Endothelial cell of umbilical vein (primary cell): ENCODE results near the gene MDFIC. TPM values are rescaled to one million over a fixed set of nuclear protein-coding genes. Genes with fewer than 3 reads are reported as not detected.

Source experiments
- BruUV-seq: library from RNA; stranded (reverse); fragments of 400-500 nt; replicated peaks from 2 replicates; lab custom pipeline; 2021; lab: Mats Ljungman, UMichigan
- CTCF ChIA-PET: fragments of 300-600, 350-600 bp; sonication (Branson Sonifier 250); formaldehyde crosslinking; loops from one replicate; lab custom pipeline; 2021; ENCODE audit warnings: antibody characterized with exemption, inconsistent platforms; lab: Charles Lee
- POLR2A ChIA-PET: fragments of 300-600, 350-600 bp; sonication (Branson Sonifier 250); formaldehyde crosslinking; loops from one replicate; lab custom pipeline; 2021; ENCODE audit warnings: antibody characterized with exemption, inconsistent platforms; lab: Charles Lee
- DNase-seq: peaks from one replicate; pipeline ENCODE4 v3.0.0-alpha.2; 2011; ENCODE audit warnings: low read depth, low spot score
- FAIRE-seq: peaks from 2 replicates; lab custom pipeline; 2011; peaks lifted over from hg19 to GRCh38; lab: Jason Lieb, UNC
- H2AFZ ChIP-seq: 2 replicates; pipeline ENCODE4 v1.6.0; 2012; ENCODE audit warnings: low read depth, low read length, control low read depth, inconsistent platforms
- H3K27ac ChIP-seq: 2 replicates; pipeline ENCODE4 v1.5.1; 2011; ENCODE audit warnings: low read depth, mild to moderate bottlenecking, control low read depth, low read length, moderate library complexity; ENCODE audit not compliant: insufficient read depth
- H3K27me3 ChIP-seq, 2 experiments: 2 replicates each; pipeline versions ENCODE4 v1.6.0 to v1.6.1; 2011; ENCODE audit warnings: low read length in 2 of 2, mixed read lengths in 1 of 2; ENCODE audit not compliant: control insufficient read depth in 2 of 2, insufficient read depth in 2 of 2
- H3K36me3 ChIP-seq, 2 experiments: 2 replicates in 1 of 2; 3 replicates in 1 of 2; pipeline ENCODE4 v1.5.1; 2011; ENCODE audit warnings: low read length in 2 of 2, mild to moderate bottlenecking in 1 of 2, moderate library complexity in 1 of 2; ENCODE audit not compliant: control insufficient read depth in 2 of 2, insufficient read depth in 2 of 2; ENCODE audit errors: extremely low read depth in 1 of 2
- H3K4me1 ChIP-seq: 3 replicates; pipeline ENCODE4 v1.5.1; 2011; ENCODE audit warnings: mild to moderate bottlenecking, low read length; ENCODE audit not compliant: control insufficient read depth, insufficient read depth; ENCODE audit errors: extremely low read depth
- H3K4me2 ChIP-seq: 2 replicates; pipeline ENCODE4 v1.6.1; 2011; ENCODE audit warnings: low read length, control low read depth, mixed read lengths; ENCODE audit not compliant: insufficient read depth
- H3K4me3 ChIP-seq, 3 experiments: fragments of 200-600 bp in 1 of 3; sonication (generic), shearing (Covaris generic) in 1 of 3; replicated peaks in 1 of 3; 2 replicates each; pipeline ENCODE4 v1.5.1; 2011 to 2016; ENCODE audit warnings: control low read depth in 3 of 3, low read length in 3 of 3, mild to moderate bottlenecking in 2 of 3, inconsistent platforms in 1 of 3, low read depth in 1 of 3, moderate library complexity in 1 of 3; ENCODE audit not compliant: insufficient read depth in 1 of 3
- H3K79me2 ChIP-seq: 2 replicates; pipeline ENCODE4 v1.6.0; 2012; ENCODE audit warnings: low read length, inconsistent platforms; ENCODE audit not compliant: control insufficient read depth, insufficient read depth
- H3K9ac ChIP-seq: replicated peaks from 2 replicates; pipeline ENCODE3; 2011; ENCODE audit warnings: low read length, control low read depth; ENCODE audit not compliant: insufficient read depth; ENCODE audit errors: extremely low read depth
- H3K9me1 ChIP-seq: replicated peaks from 3 replicates; pipeline ENCODE4 v1.6.0; 2011; ENCODE audit warnings: mild to moderate bottlenecking, low read length; ENCODE audit not compliant: control insufficient read depth, insufficient read depth; ENCODE audit errors: extremely low read depth
- H3K9me3 ChIP-seq: replicated peaks from 2 replicates; pipeline ENCODE4 v1.5.1; 2012; ENCODE audit warnings: low read length, inconsistent platforms; ENCODE audit not compliant: control insufficient read depth, insufficient read depth
- H4K20me1 ChIP-seq: replicated peaks from 2 replicates; pipeline ENCODE3; 2011; ENCODE audit warnings: mild to moderate bottlenecking, low read length; ENCODE audit not compliant: control insufficient read depth, insufficient read depth; ENCODE audit errors: extremely low read depth
- EZH2 ChIP-seq: IDR thresholded peaks from 2 replicates; pipeline ENCODE4 v1.6.1; 2012; ENCODE audit warnings: borderline replicate concordance, low read depth, mild to moderate bottlenecking, moderate library complexity, low read length, inconsistent platforms; ENCODE audit not compliant: severe bottlenecking
- GATA2 ChIP-seq: IDR thresholded peaks from 2 replicates; pipeline ENCODE4 v1.7.0; 2011; ENCODE audit warnings: low read depth, mild to moderate bottlenecking, moderate library complexity, mixed read lengths, low read length; ENCODE audit not compliant: insufficient read length, insufficient read depth
- JUN ChIP-seq: IDR thresholded peaks from 2 replicates; pipeline ENCODE4 v1.6.1; 2011; ENCODE audit warnings: borderline replicate concordance, low read depth; ENCODE audit not compliant: insufficient read length, insufficient read depth
- MAX ChIP-seq: IDR thresholded peaks from 2 replicates; pipeline ENCODE4 v1.6.1; 2011; ENCODE audit not compliant: insufficient read depth, insufficient read length
- MYC ChIP-seq: IDR thresholded peaks from one replicate; pipeline ENCODE4 v1.6.1; 2011; ENCODE audit warnings: mild to moderate bottlenecking, low read depth, low read length
- POLR2A ChIP-seq: IDR thresholded peaks from 2 replicates; pipeline ENCODE4 v1.6.1; 2012; ENCODE audit warnings: low read depth, mild to moderate bottlenecking, control low read depth, low read length
- POLR2AphosphoS5 ChIP-seq: IDR thresholded peaks from 2 replicates; pipeline ENCODE4 v1.6.1; 2012; ENCODE audit warnings: low read depth, mild to moderate bottlenecking, control low read depth, low read length, moderate library complexity; ENCODE audit not compliant: insufficient read depth
- dilution Hi-C: fragments of 300-500 bp; cut with MboI; formaldehyde crosslinking; loops from one replicate; pipeline ENCODE4 v1.15.0; 2019; ENCODE audit warnings: low sequenced_read_pairs; ENCODE audit not compliant: extremely low pct_ligation_motif_present
- intact Hi-C: fragments of 100-400 bp; cut with micrococcal nuclease; formaldehyde crosslinking; loops from one replicate; pipeline ENCODE4 v1.10.0; 2022
- polyA plus RNA-seq, 4 experiments: library from polyadenylated mRNA; depleted of rRNA in 3 of 4; stranded (reverse) in 3 of 4; unstranded in 1 of 4; fragments of >200 nt; gene quantifications; 2 replicates each; pipeline versions ENCODE4 v1.2.1 to v1.2.3, GENCODE V29; 2011 to 2012; ENCODE audit warnings: missing spikeins in 1 of 4
- total RNA-seq: library from RNA; stranded (reverse); gene quantifications from 2 replicates; pipeline ENCODE4 v1.2.3, GENCODE V29; 2021
- TF ChIP-seq, protein P1 (sequence below), 2 donors: IDR thresholded peaks; 1 replicate in 1 of 2; 2 replicates in 1 of 2; pipeline ENCODE4 v1.5.1; 2011; ENCODE audit warnings: low read length in 2 of 2, mild to moderate bottlenecking in 2 of 2, moderate library complexity in 2 of 2, control low read depth in 1 of 2, inconsistent platforms in 1 of 2, low read depth in 1 of 2; ENCODE audit not compliant: insufficient read depth in 1 of 2; ENCODE audit errors: extremely low read depth in 1 of 2

Gene MDFIC
- total and polyA plus RNA-seq, 2 donors (not counting 3 experiments of a cell fraction or from before 2014, with no cell fraction given), result 6.5 to 14.2 TPM

- H3K4me2 ChIP-seq, result no peak overlapping the region
- no peak overlapping the region for H3K4me3 ChIP-seq
- FAIRE-seq (no peak), DNase-seq (no peak)
- no peaks in the 10 kb centered on the region for H3K9me3 ChIP-seq
- H3K36me3 ChIP-seq, result no peaks in the 10 kb centered on the region
- no TSS peak for BruUV-seq
- no peaks in the 10 kb centered on the region for H3K9me1 ChIP-seq
- TF ChIP-seq POLR2AphosphoS5 (no peak), GATA2 (no peak), MAX (no peak), EZH2 (no peak), JUN (no peak), POLR2A (no peak), MYC (no peak)
- TF ChIP-seq, protein P1, sequence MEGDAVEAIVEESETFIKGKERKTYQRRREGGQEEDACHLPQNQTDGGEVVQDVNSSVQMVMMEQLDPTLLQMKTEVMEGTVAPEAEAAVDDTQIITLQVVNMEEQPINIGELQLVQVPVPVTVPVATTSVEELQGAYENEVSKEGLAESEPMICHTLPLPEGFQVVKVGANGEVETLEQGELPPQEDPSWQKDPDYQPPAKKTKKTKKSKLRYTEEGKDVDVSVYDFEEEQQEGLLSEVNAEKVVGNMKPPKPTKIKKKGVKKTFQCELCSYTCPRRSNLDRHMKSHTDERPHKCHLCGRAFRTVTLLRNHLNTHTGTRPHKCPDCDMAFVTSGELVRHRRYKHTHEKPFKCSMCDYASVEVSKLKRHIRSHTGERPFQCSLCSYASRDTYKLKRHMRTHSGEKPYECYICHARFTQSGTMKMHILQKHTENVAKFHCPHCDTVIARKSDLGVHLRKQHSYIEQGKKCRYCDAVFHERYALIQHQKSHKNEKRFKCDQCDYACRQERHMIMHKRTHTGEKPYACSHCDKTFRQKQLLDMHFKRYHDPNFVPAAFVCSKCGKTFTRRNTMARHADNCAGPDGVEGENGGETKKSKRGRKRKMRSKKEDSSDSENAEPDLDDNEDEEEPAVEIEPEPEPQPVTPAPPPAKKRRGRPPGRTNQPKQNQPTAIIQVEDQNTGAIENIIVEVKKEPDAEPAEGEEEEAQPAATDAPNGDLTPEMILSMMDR (IDR thresholded peaks at IDR 0.05; ENCODE audit: extremely low read depth in 1 of 2, insufficient read depth in 1 of 2, low read depth in 1 of 2, low read length in 2 of 2), result no peak
- no peaks in the 10 kb centered on the region for H3K4me1 ChIP-seq
- no peaks in the 10 kb centered on the region for H3K27me3 ChIP-seq
- no peaks in the 10 kb centered on the region for H3K79me2 ChIP-seq
- H2AFZ ChIP-seq, result no peak overlapping the region
- dilution Hi-C loops (no loop called here), intact Hi-C loops (no loop called here)
- H3K27ac ChIP-seq, result no peak overlapping the region
- H3K9ac ChIP-seq, result no peak overlapping the region
- H4K20me1 ChIP-seq, result no peaks in the 10 kb centered on the region
- ChIA-PET CTCF (no interaction called here), POLR2A (no interaction called here)
Measured at GRCh38 chr7:115015619-115016018, 93.7 kb downstream of the MDFIC start.
